ENCODE measurements around the gene GPR45. TPM values are rescaled to one million over a fixed set of nuclear protein-coding genes. Genes with fewer than 3 reads are reported as not detected.

Gene GPR45
- total and polyA plus RNA-seq, 9 donors: not detected

DNA sequence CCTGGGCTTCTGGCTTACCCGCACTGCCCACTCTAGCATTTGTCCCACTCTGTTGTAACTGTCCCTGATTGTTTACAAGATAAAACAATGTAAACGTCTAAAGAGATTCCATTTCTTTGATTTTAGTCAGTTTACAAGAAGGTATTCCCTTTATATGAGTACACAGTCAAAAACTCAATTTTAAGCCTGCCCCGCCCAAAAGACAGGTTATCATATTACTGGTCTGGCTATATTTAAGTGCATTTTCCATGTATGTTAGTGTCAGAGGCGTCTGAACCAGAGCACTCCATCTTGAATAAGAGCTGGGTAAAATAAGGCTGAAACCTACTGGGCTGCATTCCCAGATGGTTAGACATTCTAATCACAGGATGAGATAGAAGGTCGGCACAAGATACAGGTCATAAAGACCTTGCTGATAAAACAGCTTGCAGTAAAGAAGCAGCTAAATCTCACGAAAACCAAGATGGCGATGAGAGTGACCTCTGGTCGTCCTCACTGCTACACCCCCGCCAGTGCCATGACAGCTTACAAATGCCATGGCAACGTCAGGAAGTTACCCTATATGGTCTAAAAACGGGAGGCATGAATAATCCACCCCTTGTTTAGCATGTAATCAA is 15.0 kb downstream of the GPR45 start:
- Histone ChIP-seq H3K4me1 (ENCODE audit: insufficient read depth) (peaks cover 4% of the 10 kb centered on the region), H3K4me3 (no peak overlapping the region), H3K27me3 (no peaks in the 10 kb centered on the region), H3K36me3 (no peaks in the 10 kb centered on the region), H3K27ac (no peak overlapping the region), H3K9me3 (no peaks in the 10 kb centered on the region)
- WGBS, 3 donors: 47 to 76% (median 62%) methylated on average over 11 of the region's 11 CpGs
- no peak for TF ChIP-seq POLR2A (IDR thresholded peaks at IDR 0.05)
- no peak for TF ChIP-seq EP300 (IDR thresholded peaks at IDR 0.05)
- TF ChIP-seq, protein P1, sequence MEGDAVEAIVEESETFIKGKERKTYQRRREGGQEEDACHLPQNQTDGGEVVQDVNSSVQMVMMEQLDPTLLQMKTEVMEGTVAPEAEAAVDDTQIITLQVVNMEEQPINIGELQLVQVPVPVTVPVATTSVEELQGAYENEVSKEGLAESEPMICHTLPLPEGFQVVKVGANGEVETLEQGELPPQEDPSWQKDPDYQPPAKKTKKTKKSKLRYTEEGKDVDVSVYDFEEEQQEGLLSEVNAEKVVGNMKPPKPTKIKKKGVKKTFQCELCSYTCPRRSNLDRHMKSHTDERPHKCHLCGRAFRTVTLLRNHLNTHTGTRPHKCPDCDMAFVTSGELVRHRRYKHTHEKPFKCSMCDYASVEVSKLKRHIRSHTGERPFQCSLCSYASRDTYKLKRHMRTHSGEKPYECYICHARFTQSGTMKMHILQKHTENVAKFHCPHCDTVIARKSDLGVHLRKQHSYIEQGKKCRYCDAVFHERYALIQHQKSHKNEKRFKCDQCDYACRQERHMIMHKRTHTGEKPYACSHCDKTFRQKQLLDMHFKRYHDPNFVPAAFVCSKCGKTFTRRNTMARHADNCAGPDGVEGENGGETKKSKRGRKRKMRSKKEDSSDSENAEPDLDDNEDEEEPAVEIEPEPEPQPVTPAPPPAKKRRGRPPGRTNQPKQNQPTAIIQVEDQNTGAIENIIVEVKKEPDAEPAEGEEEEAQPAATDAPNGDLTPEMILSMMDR (IDR thresholded peaks at IDR 0.05): no peak
- intact Hi-C loops (cut with DNase I): no loop called here
- no peak for DNase-seq

DNA sequence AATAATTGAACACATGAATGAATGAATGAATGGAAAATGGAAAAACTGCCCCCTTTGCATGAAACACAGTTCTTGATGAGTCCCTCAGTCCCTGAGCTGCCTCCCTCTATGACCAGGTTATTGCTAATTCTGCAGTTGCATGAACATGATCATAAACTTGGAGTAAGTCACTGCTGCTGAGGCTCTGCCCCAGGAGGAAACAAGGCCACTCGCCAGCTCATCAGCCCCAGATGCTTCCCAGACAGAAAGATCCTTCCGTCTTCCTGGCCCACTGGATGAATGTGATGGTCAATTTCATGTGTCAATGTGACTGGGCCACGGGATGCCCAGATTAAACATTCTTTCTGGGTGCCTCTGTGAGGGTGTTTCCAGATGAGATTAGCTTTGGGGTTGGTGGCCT is 16.4 kb downstream of the GPR45 start:
- intact Hi-C loops (cut with DNase I): no loop called here
- H3K36me3 ChIP-seq: no peaks in the 10 kb centered on the region
- H3K27me3 ChIP-seq: no peaks in the 10 kb centered on the region
- WGBS, 3 donors: 83 to 95% (median 91%) methylated on average over 3 of the region's 3 CpGs
- no peak overlapping the region for H3K4me3 ChIP-seq
- TF ChIP-seq POLR2A (IDR thresholded peaks at IDR 0.05): no peak
- TF ChIP-seq, protein P1 (IDR thresholded peaks at IDR 0.05): no peak
- TF ChIP-seq EP300 (IDR thresholded peaks at IDR 0.05): no peak
- no peak for DNase-seq
- H3K4me1 ChIP-seq (ENCODE audit: insufficient read depth): peaks cover 4% of the 10 kb centered on the region
- no peaks in the 10 kb centered on the region for H3K9me3 ChIP-seq
- no peak overlapping the region for H3K27ac ChIP-seq

DNA sequence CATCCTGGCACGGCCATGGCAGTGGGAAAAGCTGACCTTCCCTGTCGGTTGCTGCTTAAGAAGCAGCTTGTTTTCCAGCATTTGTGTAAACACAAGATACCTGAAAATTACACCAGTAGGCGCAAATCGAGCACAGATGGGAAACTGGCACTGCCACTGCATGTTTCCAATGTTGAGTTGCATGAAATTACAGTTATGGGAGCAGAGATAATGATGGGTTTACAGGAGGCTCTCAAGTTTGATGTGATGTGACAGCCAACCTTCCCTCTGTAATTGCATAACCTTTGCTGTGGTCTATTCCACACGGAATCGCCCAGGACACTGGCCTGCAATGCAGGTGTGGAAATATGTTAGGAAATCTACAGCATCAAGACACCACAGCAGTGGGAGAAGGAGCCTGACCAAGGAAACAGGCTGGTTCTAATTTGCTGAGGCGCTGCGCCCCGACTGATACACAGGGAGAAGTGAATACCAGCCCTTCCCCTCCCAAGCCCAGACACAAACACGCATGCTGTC is 17.4 kb downstream of the GPR45 start:
- 79 to 86% (median 83%) methylated on average over 10 of the region's 10 CpGs for WGBS, 3 donors
- TF ChIP-seq, protein P1 (IDR thresholded peaks at IDR 0.05): no peak
- no peak for TF ChIP-seq POLR2A (IDR thresholded peaks at IDR 0.05)

DNA sequence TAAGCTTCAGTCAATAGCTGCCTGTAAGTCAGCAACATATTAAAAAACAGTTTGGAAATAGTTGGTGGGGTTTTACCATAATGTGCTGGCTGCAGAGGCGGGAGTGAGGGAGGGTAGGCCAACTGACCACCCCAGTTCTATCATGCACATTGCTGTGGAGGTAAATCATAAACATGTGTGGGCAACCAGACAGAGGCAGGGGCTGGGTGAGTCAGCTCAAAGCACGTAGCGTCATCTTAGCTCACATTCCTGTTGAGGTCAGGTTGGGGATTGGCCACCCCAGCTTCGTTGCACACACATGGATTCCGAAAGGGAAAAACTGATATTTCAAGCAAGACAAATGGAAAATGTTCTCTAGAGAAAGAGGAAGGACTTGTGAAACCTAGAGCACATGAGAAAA is 19.5 kb downstream of the GPR45 start:
- TF ChIP-seq POLR2A (IDR thresholded peaks at IDR 0.05) (no peak), EP300 (IDR thresholded peaks at IDR 0.05) (no peak)
- TF ChIP-seq, protein P1 (IDR thresholded peaks at IDR 0.05): no peak
- H3K9me3 ChIP-seq: no peaks in the 10 kb centered on the region
- H3K4me1 ChIP-seq (ENCODE audit: insufficient read depth): peaks cover 2% of the 10 kb centered on the region
- no peak overlapping the region for H3K27ac ChIP-seq
- no peaks in the 10 kb centered on the region for H3K36me3 ChIP-seq
- WGBS, 3 donors: 28 to 37% (median 35%) methylated on average over 5 of the region's 5 CpGs
- no peak overlapping the region for H3K4me3 ChIP-seq
- H3K27me3 ChIP-seq: no peaks in the 10 kb centered on the region
- DNase-seq: no peak
- intact Hi-C loops (cut with DNase I): no loop called here

More for the DNA sequence above, 17.4 kb downstream of the GPR45 start:
- DNase-seq: no peak
- Histone ChIP-seq H3K4me3 (no peak overlapping the region), H3K36me3 (no peaks in the 10 kb centered on the region), H3K27ac (no peak overlapping the region), H3K4me1 (ENCODE audit: insufficient read depth) (peaks cover 4% of the 10 kb centered on the region), H3K9me3 (no peaks in the 10 kb centered on the region), H3K27me3 (no peaks in the 10 kb centered on the region)
- intact Hi-C loops (cut with DNase I): no loop called here
